Measurements from ENCODE around the gene EPHA4. TPM values are rescaled to one million over a fixed set of nuclear protein-coding genes. Genes with fewer than 3 reads are reported as not detected.

Gene EPHA4
- total and polyA plus RNA-seq, 2 donors (not counting 1 experiment from before 2014, with no cell fraction given): 9.6 to 21.0 TPM

DNA sequence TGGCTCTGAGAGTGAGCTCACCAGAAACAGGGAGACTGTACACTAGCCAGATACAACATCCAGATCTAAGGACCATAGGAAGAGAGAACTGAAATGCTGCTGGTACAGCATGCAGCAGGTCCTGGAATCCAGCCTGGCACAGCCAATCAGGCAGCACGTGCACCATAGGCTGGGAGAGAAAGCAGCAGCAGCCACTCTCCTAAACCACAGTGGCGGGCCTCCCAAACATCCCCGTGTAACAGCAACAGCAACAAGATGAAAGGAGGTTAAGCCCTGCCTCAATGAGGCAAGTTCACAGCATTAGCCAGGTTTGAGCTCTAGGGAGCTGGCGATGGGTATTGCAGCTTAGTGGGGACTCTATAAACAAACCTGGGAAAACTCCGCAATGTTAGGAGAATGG lies 192.0 kb downstream of the EPHA4 start:
- Histone ChIP-seq H3K4me2 (ENCODE audit: extremely low read depth, insufficient read depth, low read length) (no peak overlapping the region), H3K36me3 (ENCODE audit: control insufficient read depth, insufficient read depth, low read length) (no peaks in the 10 kb centered on the region), H3K9me3 (ENCODE audit: control insufficient read depth, insufficient read depth, low read depth, low read length) (no peaks in the 10 kb centered on the region), H4K20me1 (ENCODE audit: control insufficient read depth, extremely low read depth, insufficient read depth, low read length) (no peaks in the 10 kb centered on the region), H3K4me3 (replicated peaks in 1 of 4; ENCODE audit: control extremely low read depth in 1 of 4, insufficient read depth in 1 of 4, low read depth in 3 of 4, low read length in 4 of 4) (no peak overlapping the region), H2AFZ (ENCODE audit: low read length) (no peak overlapping the region), H3K4me1 (ENCODE audit: control insufficient read depth, extremely low read depth, insufficient read depth, low read length) (no peaks in the 10 kb centered on the region), H3K27me3 (ENCODE audit: control insufficient read depth, insufficient read depth, low read length) (no peaks in the 10 kb centered on the region), H3K9ac (ENCODE audit: insufficient read depth, low read length) (no peak overlapping the region), H3K27ac (ENCODE audit: insufficient read depth, low read length) (no peak overlapping the region), H3K79me2 (ENCODE audit: control insufficient read depth, insufficient read depth, low read length) (no peaks in the 10 kb centered on the region)
- TF ChIP-seq EZH2 (IDR thresholded peaks at IDR 0.05; ENCODE audit: low read length, missing control alignments): no peak
- TF ChIP-seq, protein P1, sequence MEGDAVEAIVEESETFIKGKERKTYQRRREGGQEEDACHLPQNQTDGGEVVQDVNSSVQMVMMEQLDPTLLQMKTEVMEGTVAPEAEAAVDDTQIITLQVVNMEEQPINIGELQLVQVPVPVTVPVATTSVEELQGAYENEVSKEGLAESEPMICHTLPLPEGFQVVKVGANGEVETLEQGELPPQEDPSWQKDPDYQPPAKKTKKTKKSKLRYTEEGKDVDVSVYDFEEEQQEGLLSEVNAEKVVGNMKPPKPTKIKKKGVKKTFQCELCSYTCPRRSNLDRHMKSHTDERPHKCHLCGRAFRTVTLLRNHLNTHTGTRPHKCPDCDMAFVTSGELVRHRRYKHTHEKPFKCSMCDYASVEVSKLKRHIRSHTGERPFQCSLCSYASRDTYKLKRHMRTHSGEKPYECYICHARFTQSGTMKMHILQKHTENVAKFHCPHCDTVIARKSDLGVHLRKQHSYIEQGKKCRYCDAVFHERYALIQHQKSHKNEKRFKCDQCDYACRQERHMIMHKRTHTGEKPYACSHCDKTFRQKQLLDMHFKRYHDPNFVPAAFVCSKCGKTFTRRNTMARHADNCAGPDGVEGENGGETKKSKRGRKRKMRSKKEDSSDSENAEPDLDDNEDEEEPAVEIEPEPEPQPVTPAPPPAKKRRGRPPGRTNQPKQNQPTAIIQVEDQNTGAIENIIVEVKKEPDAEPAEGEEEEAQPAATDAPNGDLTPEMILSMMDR (conservative IDR thresholded peaks at IDR 0.05 in 1 of 2, IDR thresholded peaks at IDR 0.05 in 1 of 2; ENCODE audit: low read depth in 1 of 2, low read length in 2 of 2): no peak
- no peak for DNase-seq (ENCODE audit: low read depth in 2 of 2)

DNA sequence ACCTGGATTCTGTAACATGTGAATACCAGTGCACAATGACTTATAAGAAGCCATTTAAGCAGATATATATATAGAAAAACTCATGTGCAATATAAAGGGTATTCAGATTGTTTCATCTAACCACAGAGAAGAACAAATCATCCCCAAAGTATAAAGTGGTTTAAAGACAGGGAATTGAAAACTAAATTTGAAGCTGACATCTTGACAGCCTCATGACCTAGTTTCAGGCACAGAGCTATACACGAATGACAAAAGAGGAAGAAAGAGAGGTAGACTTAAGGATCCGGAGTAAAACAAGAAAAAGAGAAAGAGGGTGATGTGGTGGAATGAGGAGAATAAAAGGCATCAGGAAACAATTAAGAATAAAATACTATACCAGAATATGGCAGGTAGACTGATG lies 194.5 kb downstream of the EPHA4 start:
- no peak for DNase-seq (ENCODE audit: low read depth in 2 of 2)
- Histone ChIP-seq H3K36me3 (ENCODE audit: control insufficient read depth, insufficient read depth, low read length) (no peaks in the 10 kb centered on the region), H3K4me2 (ENCODE audit: extremely low read depth, insufficient read depth, low read length) (no peak overlapping the region), H2AFZ (ENCODE audit: low read length) (no peak overlapping the region), H3K9me3 (ENCODE audit: control insufficient read depth, insufficient read depth, low read depth, low read length) (no peaks in the 10 kb centered on the region), H3K4me3 (replicated peaks in 1 of 4; ENCODE audit: control extremely low read depth in 1 of 4, insufficient read depth in 1 of 4, low read depth in 3 of 4, low read length in 4 of 4) (no peak overlapping the region), H3K27me3 (ENCODE audit: control insufficient read depth, insufficient read depth, low read length) (no peaks in the 10 kb centered on the region), H3K27ac (ENCODE audit: insufficient read depth, low read length) (no peak overlapping the region), H4K20me1 (ENCODE audit: control insufficient read depth, extremely low read depth, insufficient read depth, low read length) (no peaks in the 10 kb centered on the region), H3K79me2 (ENCODE audit: control insufficient read depth, insufficient read depth, low read length) (no peaks in the 10 kb centered on the region), H3K4me1 (ENCODE audit: control insufficient read depth, extremely low read depth, insufficient read depth, low read length) (no peaks in the 10 kb centered on the region), H3K9ac (ENCODE audit: insufficient read depth, low read length) (no peak overlapping the region)
- no peak for TF ChIP-seq EZH2 (IDR thresholded peaks at IDR 0.05; ENCODE audit: low read length, missing control alignments)
- TF ChIP-seq, protein P1 (conservative IDR thresholded peaks at IDR 0.05 in 1 of 2, IDR thresholded peaks at IDR 0.05 in 1 of 2; ENCODE audit: low read depth in 1 of 2, low read length in 2 of 2): no peak

DNA sequence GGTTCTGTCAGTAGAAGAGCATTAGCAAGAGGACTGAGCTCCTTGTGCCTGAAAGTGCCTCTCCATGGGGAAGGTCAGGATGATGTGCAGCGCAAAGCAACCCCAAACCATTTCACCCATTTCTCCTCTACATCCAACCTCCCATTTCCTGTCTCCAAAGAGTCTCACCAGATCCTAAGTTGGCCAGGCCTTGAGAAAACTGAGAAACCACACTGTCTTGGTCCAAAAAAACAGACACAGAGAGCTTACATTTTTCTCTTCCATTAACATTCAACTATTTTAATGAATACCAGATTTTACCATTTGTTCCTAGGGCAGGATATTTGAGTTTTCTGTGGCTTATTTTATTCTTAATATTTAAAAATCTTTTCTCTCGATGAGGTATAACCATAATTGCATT lies 195.0 kb downstream of the EPHA4 start:
- no peaks in the 10 kb centered on the region for H3K4me1 ChIP-seq (ENCODE audit: control insufficient read depth, extremely low read depth, insufficient read depth, low read length)
- no peak overlapping the region for H3K9ac ChIP-seq (ENCODE audit: insufficient read depth, low read length)
- H3K36me3 ChIP-seq (ENCODE audit: control insufficient read depth, insufficient read depth, low read length): no peaks in the 10 kb centered on the region
- H3K79me2 ChIP-seq (ENCODE audit: control insufficient read depth, insufficient read depth, low read length): no peaks in the 10 kb centered on the region
- H3K27me3 ChIP-seq (ENCODE audit: control insufficient read depth, insufficient read depth, low read length): no peaks in the 10 kb centered on the region
- TF ChIP-seq, protein P1 (conservative IDR thresholded peaks at IDR 0.05 in 1 of 2, IDR thresholded peaks at IDR 0.05 in 1 of 2; ENCODE audit: low read depth in 1 of 2, low read length in 2 of 2): no peak
- TF ChIP-seq EZH2 (IDR thresholded peaks at IDR 0.05; ENCODE audit: low read length, missing control alignments): no peak
- H2AFZ ChIP-seq (ENCODE audit: low read length): no peak overlapping the region
- no peak overlapping the region for H3K4me3 ChIP-seq (replicated peaks in 1 of 4; ENCODE audit: control extremely low read depth in 1 of 4, insufficient read depth in 1 of 4, low read depth in 3 of 4, low read length in 4 of 4)
- no peak overlapping the region for H3K27ac ChIP-seq (ENCODE audit: insufficient read depth, low read length)
- no peaks in the 10 kb centered on the region for H4K20me1 ChIP-seq (ENCODE audit: control insufficient read depth, extremely low read depth, insufficient read depth, low read length)
- H3K4me2 ChIP-seq (ENCODE audit: extremely low read depth, insufficient read depth, low read length): no peak overlapping the region
- no peaks in the 10 kb centered on the region for H3K9me3 ChIP-seq (ENCODE audit: control insufficient read depth, insufficient read depth, low read depth, low read length)
- DNase-seq (ENCODE audit: low read depth in 2 of 2): no peak

Data from fibroblast of lung (primary cell).